NCI-H226 (cell line): ENCODE results near the gene STMND1.
A peak's percentile ranks its signal among the peaks of the same experiment; 100 is the strongest.

ENCODE experiments used
- DNase-seq: peaks from one replicate; pipeline ENCODE4 v3.0.0-alpha.2; 2015

STMND1 gene

GRCh38 chr6:17167327-17167979, 65.6 kb downstream of the STMND1 start:
- DNase-seq: peak; percentile 9

GRCh38 chr6:17169291-17169690, 67.4 kb downstream of the STMND1 start:
- no peak for DNase-seq

- no peak for DNase-seq
Observed at GRCh38 chr6:17169711-17170110, 67.9 kb downstream of the STMND1 start.

- no peak for DNase-seq
Observed at GRCh38 chr6:17172836-17173470, 71.1 kb downstream of the STMND1 start.

- DNase-seq: no peak
Observed at GRCh38 chr6:17178326-17178725, 76.5 kb downstream of the STMND1 start.

- DNase-seq: peak; percentile 43
Observed at GRCh38 chr6:17178754-17179529, 77.1 kb downstream of the STMND1 start.

GRCh38 chr6:17179530-17180073, 77.8 kb downstream of the STMND1 start:
- DNase-seq: peak; percentile 12
